Stimulated activated CD4-positive, alpha-beta T cell treated with anti-CD3 and anti-CD28 coated beads, TNF-alpha, amount 100 ng/mL, for 48 hours (primary cell): ENCODE measurements around the gene POU6F1.

ENCODE experiments used
- DNase-seq, 3 donors: peaks; one replicate each; pipeline ENCODE4 v3.0.0-alpha.2; 2020; ENCODE audit warnings: low read depth in 3 of 3

The POU6F1 gene

GRCh38 chr12:51163795-51164194 lies 54.1 kb downstream of the POU6F1 start:
- no peak for DNase-seq

DNA sequence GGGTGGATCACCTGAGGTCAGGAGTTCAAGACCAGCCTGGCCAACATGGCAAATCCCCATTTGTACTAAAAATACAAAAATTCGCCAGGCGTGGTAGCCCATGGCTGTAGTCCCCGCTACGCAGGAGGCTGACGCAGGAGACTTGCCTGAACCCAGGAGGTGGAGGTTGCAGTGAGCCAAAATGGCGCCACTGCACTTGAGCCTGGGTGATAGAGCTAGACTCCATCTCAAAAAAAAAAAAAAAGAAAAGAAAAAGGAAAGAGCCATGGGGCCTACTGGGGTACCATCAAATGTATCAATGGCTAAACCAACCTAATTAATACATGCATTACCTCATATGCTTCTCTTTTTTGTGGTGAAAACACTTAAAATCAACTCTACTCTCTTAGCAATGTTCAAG lies 55.6 kb downstream of the POU6F1 start:
- no peak for DNase-seq

DNA sequence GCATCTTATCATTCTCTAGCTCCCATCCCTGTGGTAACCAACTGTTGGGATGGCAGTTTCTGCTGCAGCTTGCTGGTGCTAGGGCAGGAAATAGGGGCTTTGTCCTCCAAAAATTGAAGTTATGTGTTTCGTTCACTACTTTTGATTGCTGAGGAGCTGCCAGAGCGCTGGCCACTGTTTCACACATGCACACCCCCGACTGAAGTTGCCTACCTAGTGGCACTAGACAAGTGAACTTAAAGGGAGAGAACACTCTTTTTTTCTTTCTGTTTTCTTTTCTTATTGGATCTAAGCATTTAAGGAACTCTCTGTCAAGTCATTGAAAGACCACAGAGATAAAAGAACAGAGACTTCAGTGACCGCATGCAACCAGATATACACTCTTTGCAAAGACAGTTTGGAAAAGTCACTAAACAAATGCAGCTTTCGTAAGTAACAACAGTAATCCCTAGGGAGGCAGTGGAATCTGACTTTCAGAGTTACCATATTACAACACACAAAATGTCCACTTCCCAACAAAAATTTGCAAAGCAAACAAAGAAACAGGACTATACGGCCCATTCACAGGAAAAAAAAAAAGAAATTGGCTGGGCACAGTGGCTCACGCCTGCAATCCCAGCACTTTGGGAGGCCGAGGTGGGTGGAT lies 56.9 kb downstream of the POU6F1 start:
- DNase-seq = no peak

GRCh38 chr12:51156245-51156765 lies 61.6 kb downstream of the POU6F1 start:
- no peak for DNase-seq

DNA sequence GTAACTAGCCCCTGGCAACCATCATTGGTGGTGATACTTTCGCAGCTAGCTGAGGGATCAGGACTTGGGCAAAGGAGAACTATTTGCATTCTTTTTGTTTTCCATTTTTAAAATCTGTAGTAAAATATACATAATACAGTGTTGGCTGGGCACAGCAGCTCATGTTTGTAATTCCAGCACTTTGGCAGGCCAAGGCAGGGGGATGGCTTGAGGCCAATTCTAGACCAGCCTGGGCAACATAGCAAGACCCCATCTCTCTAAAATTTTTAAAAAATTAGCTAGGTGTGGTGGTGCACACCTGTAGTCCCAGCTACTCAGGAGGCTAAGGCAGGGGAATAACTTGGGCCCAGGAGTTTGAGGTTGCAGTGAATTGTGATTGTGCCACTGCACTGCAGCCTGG lies 64.9 kb downstream of the POU6F1 start:
- DNase-seq = no peak

DNA sequence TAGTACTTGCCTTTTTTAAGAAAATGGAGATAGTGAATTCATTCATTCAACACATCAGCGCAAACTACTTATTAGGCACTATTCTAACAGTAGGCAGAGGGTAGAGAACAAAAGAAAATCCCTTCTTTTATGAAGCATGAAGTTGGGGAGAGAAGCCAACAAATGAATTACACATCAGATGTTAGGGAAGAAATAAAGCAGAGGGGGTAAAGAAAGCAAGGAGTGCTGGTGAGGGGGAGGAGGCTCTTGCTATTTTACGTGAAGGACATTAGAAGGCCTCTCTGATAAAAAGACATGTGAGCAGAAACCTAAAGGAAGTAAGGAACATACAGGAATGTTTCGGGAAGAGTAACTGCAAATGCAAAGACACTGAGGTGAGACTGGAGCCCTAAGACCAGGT lies 67.1 kb downstream of the POU6F1 start:
- no peak for DNase-seq

DNA sequence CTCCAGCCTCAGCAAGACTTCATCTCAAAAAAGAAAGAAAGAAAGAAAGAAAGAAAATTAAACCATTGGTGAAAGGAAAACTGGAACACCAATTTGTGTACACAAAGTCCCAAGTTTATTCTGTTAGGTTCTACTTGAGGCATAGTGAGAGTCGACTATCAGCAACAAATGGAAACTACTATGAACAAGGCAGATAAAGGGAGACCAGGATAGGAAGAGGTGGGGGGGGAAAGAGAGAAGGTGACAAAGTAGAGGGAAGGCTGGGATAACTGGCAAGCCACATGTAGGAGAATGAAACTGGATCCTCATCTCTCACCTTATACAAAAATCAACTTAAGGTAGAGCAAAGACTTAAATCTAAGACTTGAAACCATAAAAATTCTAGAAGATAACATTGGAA lies 70.6 kb downstream of the POU6F1 start:
- DNase-seq = no peak

DNA sequence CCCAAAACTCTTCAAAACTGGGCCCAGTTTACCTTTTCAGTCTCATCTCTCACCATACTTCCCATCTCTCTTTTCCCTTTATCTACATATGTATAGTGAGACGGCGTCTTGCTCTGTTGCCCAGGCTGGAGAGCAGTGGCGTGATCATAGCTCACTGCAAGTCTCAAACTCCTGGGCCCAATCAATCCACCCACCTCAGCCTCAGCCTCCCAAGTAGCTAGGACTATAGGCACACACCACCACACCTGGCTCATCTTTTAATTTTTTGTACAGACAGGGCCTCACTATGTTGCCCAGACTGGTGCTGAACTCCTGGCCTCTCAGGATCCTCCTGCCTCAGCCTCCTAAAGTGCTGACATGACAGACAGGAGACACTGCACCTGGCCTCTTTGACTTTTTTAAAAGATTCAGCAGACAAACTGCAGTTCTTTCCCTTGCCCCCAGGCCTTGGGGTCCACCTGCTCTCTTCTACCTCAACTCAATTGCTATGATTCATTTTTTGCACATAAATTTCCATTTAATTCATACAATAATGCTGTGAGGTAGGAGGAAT lies 78.5 kb downstream of the POU6F1 start:
- no peak for DNase-seq
